Activated naive CD8-positive, alpha-beta T cell treated with anti-CD3 and anti-CD28 coated beads, Interleukin-2, amount 10 ng/mL, durations not matched to agents 7 days and 5 days (primary cell): ENCODE measurements around the gene IFT25. TPM values are rescaled to one million over a fixed set of nuclear protein-coding genes. Genes with fewer than 3 reads are reported as not detected.
"Not testable (repeated sequence)": the region's sequence is repeated elsewhere in the genome, so short reads cannot be mapped to it uniquely, and the experiment has no call there.

Experiments
- ATAC-seq: fragments of 150-1000 bp; cut with Tn5 transposase; one replicate; pipeline ENCODE4 v1.10.0; 2021; ENCODE audit warnings: low read depth, moderate library complexity
- POLR2A ChIA-PET: fragments of 350-600 bp; sonication (Branson Sonifier 250); formaldehyde crosslinking; loops from one replicate; lab custom pipeline; 2021; ENCODE audit warnings: antibody characterized with exemption; lab: Charles Lee
- DNase-seq: peaks from one replicate; pipeline ENCODE4 v3.0.0; 2021
- H3K27ac Mint-ChIP-seq: one replicate; pipeline ENCODE4 v1.8.0; 2022; ENCODE audit warnings: mild to moderate bottlenecking, mixed read lengths
- H3K27me3 Mint-ChIP-seq: one replicate; pipeline ENCODE4 v1.8.0; 2022; ENCODE audit warnings: mild to moderate bottlenecking, moderate library complexity, mixed read lengths
- H3K36me3 Mint-ChIP-seq: one replicate; pipeline ENCODE4 v1.8.0; 2021; ENCODE audit warnings: mild to moderate bottlenecking, mixed read lengths
- H3K4me1 Mint-ChIP-seq: one replicate; pipeline ENCODE4 v1.8.0; 2021; ENCODE audit warnings: mixed read lengths
- H3K4me3 Mint-ChIP-seq: one replicate; pipeline ENCODE4 v1.8.0; 2022; ENCODE audit warnings: mild to moderate bottlenecking, moderate library complexity, mixed read lengths
- H3K9me3 Mint-ChIP-seq: one replicate; pipeline ENCODE4 v1.8.0; 2021; ENCODE audit warnings: mixed read lengths
- total RNA-seq, 2 experiments: library from RNA; stranded (reverse); gene quantifications; one replicate each; pipeline ENCODE4 v1.2.3, GENCODE V29; 2021

Gene IFT25
- total RNA-seq, 2 experiments from 2014 or later = 76.7 to 81.6 TPM

DNA sequence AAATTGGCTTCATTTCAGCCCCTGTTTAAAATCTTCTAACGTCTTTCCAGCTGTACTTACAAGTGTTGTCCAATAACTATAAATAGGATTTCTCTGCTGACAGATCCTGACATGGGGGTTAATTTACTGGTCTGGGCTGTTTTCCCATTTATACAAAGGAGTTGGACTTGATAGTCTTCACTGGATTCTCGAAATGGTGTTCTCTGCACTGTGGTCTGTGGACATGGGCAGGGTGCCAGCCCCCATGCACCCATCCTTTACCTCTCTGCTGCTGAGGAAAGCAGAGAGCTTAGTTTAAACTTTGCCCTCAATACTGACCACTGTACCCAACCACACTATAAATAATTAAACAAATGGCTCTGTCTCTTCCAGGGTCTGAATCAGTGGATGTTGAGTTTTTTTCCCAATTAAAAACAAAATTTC lies 46.3 kb downstream of the IFT25 start:
- H3K36me3 Mint-ChIP-seq = peaks cover 2% of the 10 kb centered on the region
- DNase-seq = no peak
- no peak overlapping the region for H3K27ac Mint-ChIP-seq
- H3K4me3 Mint-ChIP-seq = no peak overlapping the region
- H3K9me3 Mint-ChIP-seq = no peaks in the 10 kb centered on the region
- peaks cover 10% of the 10 kb centered on the region for H3K4me1 Mint-ChIP-seq
- POLR2A ChIA-PET = no interaction called here
- H3K27me3 Mint-ChIP-seq = no peaks in the 10 kb centered on the region
- ATAC-seq = no peak

DNA sequence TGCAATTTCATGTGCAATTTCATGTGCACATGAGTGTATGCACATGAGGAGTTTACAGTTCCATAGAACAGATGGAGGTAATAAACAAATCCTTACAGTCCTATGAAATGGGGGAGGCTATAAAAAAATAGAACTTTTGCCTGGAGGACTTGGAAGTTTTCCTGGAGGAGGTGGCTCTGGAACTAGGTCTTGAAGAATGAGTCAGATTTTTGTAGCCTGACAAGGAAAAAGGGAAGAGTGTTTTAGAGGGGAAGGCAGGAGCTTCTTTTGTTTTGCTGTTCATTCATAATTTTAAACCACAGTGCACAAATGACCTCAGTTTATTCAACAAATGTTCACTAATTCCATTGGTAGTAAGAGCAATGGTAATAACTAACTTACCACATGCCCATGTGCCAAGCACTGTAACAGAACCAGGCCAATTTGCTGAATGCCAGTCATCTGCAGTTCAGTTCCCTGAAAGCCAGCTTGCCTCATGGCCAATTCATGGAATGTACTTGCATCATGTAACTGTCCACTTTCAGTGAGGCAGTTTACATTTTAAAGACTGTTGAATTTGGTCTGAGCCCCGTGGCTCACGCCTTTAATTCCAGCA lies 48.8 kb downstream of the IFT25 start:
- peaks cover 10% of the 10 kb centered on the region for H3K4me1 Mint-ChIP-seq

DNA sequence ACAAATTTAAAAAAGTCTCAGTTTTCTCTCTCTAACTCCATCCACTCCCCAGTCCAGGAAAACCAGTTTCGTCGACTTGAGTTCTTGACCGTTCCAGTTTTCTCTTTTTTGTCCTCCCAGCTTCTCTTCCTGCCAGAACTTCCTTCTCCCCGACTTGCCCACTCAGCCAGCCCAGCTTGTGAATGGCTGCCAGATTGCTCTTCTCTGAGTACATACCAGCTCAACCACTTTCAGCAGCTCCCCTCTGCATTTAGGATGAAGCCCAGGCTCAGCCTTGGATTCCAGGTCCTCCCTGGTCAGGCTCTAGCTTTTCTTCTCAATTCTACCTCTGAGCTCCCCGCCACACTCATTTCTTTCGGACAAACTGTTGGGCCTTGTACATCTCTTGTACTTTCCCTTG lies 50.1 kb downstream of the IFT25 start:
- no peak for ATAC-seq
- no peak overlapping the region for H3K27ac Mint-ChIP-seq
- POLR2A ChIA-PET = no interaction called here
- no peak for DNase-seq
- H3K9me3 Mint-ChIP-seq = no peaks in the 10 kb centered on the region
- peaks cover 4% of the 10 kb centered on the region for H3K4me1 Mint-ChIP-seq
- no peaks in the 10 kb centered on the region for H3K36me3 Mint-ChIP-seq
- H3K27me3 Mint-ChIP-seq = no peaks in the 10 kb centered on the region
- no peak overlapping the region for H3K4me3 Mint-ChIP-seq

More for the DNA sequence above, 48.8 kb downstream of the IFT25 start:
- no peak overlapping the region for H3K27ac Mint-ChIP-seq
- DNase-seq = no peak
- no peaks in the 10 kb centered on the region for H3K9me3 Mint-ChIP-seq
- H3K27me3 Mint-ChIP-seq = no peaks in the 10 kb centered on the region
- peaks cover 2% of the 10 kb centered on the region for H3K36me3 Mint-ChIP-seq
- ATAC-seq = no peak
- POLR2A ChIA-PET = interaction anchor here (1.1 kb wide), 1 partner anchor 49 kb away, joined by 4 read pairs; the partner anchor contains the start of gene IFT25
- H3K4me3 Mint-ChIP-seq = no peak overlapping the region

DNA sequence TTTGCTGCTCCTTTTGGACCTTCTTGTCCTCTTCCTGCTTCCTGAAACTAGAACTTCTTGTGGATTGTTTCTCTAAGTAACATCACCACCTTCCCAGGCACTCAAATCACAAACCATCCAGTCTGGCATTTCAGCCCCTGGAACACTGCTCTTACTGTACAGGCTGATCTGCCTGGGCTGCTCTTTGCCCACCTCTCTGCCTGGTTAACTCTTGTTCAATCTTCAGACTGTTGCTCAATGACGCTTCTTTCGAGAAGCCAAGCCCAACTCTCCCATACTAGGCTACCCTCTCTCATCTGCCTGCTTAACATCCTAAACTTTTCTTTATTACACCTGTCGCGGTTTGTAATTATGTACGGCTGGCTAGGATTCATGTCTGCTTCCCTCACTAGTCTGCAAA lies 50.9 kb downstream of the IFT25 start:
- no peak overlapping the region for H3K27ac Mint-ChIP-seq
- no peak for DNase-seq
- POLR2A ChIA-PET = no interaction called here

DNA sequence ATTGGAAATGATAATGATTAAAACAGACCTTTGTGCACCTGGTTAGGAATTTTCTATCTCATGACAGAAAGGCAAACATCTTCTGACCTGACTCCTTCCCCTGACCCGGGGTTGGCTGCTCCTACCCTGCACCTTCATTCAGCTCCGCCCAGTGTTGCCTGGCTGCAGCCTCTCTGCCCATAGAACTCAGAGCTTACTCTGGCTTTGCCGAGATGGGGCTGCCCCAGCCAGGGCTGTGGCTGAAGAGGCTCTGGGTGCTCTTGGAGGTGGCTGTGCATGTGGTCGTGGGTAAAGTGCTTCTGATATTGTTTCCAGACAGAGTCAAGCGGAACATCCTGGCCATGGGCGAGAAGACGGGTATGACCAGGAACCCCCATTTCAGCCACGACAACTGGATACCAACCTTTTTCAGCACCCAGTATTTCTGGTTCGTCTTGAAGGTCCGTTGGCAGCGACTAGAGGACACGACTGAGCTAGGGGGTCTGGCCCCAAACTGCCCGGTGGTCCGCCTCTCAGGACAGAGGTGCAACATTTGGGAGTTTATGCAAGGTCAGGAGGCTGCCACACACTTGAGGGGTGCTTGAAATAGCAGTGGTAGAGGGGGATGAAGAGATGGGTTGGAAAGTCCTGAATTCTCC lies 51.4 kb downstream of the IFT25 start, which contains the start of gene DIO1:
Gene DIO1 (plus strand): TSS at position 189 of the 638 bp plus-strand sequence. CDS start 24 bp downstream, at position 213.
- H3K4me1 Mint-ChIP-seq = peaks cover 11% of the 10 kb centered on the region
- H3K36me3 Mint-ChIP-seq = no peaks in the 10 kb centered on the region
- no peak within 1 kb of the TSS for H3K4me3 Mint-ChIP-seq
- DNase-seq (no peak), ATAC-seq (no peak)
- H3K27me3 Mint-ChIP-seq = no peaks in the 10 kb centered on the region
- no peaks in the 10 kb centered on the region for H3K9me3 Mint-ChIP-seq
- H3K27ac Mint-ChIP-seq = no peak within 1 kb of the TSS
- POLR2A ChIA-PET = no interaction called here

More for the DNA sequence above, 50.9 kb downstream of the IFT25 start:
- Mint-ChIP-seq H3K9me3 (no peaks in the 10 kb centered on the region), H3K36me3 (no peaks in the 10 kb centered on the region), H3K4me3 (no peak overlapping the region), H3K27me3 (no peaks in the 10 kb centered on the region), H3K4me1 (peaks cover 11% of the 10 kb centered on the region)
- no peak for ATAC-seq

DNA sequence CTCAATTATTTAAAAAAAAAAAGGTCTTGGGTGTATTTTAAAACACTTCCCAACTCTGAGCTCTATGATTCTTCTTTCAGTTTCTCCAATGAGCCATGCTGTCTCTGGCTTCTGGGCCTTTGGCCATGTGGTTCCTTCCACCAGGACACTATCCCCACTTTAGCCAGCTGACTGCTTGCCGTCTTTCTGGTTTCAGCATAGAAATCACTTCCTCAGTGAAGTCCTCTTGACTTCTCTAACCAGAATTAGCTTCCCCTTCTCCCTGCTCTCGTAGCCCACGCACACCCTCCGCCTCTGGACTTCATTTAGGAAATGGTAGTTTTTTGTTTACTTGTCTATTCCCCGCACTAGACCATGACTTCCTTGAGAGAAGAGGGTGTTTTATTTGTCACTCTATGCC lies 52.6 kb downstream of the IFT25 start:
- ATAC-seq (no peak), DNase-seq (no peak)
- Mint-ChIP-seq H3K27me3 (no peaks in the 10 kb centered on the region), H3K4me3 (no peak overlapping the region), H3K4me1 (peaks cover 11% of the 10 kb centered on the region), H3K27ac (no peak overlapping the region), H3K9me3 (no peaks in the 10 kb centered on the region), H3K36me3 (no peaks in the 10 kb centered on the region)
- POLR2A ChIA-PET = no interaction called here

GRCh38 chr1:53891678-53892077 lies 53.8 kb downstream of the IFT25 start:
- H3K36me3 Mint-ChIP-seq = peaks cover 3% of the 10 kb centered on the region
- no peak for DNase-seq
- H3K27ac Mint-ChIP-seq = no peak overlapping the region
- H3K9me3 Mint-ChIP-seq = no peaks in the 10 kb centered on the region
- POLR2A ChIA-PET = no interaction called here
- H3K4me3 Mint-ChIP-seq = no peak overlapping the region
- no peaks in the 10 kb centered on the region for H3K27me3 Mint-ChIP-seq
- ATAC-seq = no peak
- H3K4me1 Mint-ChIP-seq = peaks cover 13% of the 10 kb centered on the region

DNA sequence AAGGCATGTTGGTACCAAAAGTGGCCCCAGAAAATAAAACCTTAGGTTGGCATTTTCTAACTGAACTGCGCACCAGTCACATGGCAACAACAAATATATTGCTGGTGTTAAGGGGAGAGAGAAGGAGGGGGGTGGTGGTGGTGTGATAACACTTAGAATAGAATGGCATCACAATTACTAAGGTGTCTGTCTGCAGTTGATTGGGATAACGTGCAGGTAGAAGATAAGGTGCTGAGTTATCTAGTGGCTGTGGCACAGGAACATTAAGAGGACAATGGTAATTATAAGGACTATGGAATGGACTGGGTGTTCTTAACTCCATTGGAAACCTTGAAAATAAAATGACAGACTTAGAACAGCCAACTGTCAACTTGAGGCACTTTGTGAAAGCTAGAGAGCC lies 54.5 kb downstream of the IFT25 start:
- DNase-seq (no peak), ATAC-seq (no peak)
- peaks cover 13% of the 10 kb centered on the region for H3K4me1 Mint-ChIP-seq
- H3K9me3 Mint-ChIP-seq = no peaks in the 10 kb centered on the region
- POLR2A ChIA-PET = interaction anchor here (2.9 kb wide), 1 partner anchor 55 kb away, joined by 28 read pairs; the partner anchor contains the start of genes IFT25 and LRRC42
- no peaks in the 10 kb centered on the region for H3K27me3 Mint-ChIP-seq
- H3K27ac Mint-ChIP-seq = no peak overlapping the region
- H3K36me3 Mint-ChIP-seq = peaks cover 3% of the 10 kb centered on the region
- H3K4me3 Mint-ChIP-seq = no peak overlapping the region

DNA sequence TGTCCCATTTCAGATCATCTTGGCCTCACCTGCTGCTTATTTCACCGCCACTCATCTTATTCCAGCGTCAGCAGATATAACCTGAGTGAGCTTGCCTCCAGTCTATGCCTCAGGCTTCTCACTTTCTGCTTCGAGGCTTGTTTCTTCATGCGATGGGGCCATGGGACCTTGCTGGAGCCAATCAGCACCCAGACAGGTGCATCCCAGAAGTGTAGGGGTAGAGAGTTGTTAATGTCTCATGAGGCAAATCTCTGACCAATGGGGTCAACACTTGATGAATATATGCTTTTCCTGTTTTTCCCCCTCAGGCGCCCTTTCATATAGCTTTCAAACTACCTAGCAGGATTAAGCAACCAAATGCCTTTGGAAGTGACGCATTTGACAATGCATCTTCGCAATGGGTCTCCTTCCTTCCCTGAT lies 55.0 kb downstream of the IFT25 start:
- Mint-ChIP-seq H3K9me3 (no peaks in the 10 kb centered on the region), H3K36me3 (peaks cover 3% of the 10 kb centered on the region), H3K27ac (peak overlapping the region; percentile 92), H3K4me3 (peak overlapping the region; percentile 95), H3K4me1 (peaks cover 15% of the 10 kb centered on the region), H3K27me3 (no peaks in the 10 kb centered on the region)
- no peak for DNase-seq
- POLR2A ChIA-PET = interaction anchor here (2.9 kb wide), 1 partner anchor 55 kb away, joined by 28 read pairs; the partner anchor contains the start of genes IFT25 and LRRC42
- ATAC-seq = no peak

DNA sequence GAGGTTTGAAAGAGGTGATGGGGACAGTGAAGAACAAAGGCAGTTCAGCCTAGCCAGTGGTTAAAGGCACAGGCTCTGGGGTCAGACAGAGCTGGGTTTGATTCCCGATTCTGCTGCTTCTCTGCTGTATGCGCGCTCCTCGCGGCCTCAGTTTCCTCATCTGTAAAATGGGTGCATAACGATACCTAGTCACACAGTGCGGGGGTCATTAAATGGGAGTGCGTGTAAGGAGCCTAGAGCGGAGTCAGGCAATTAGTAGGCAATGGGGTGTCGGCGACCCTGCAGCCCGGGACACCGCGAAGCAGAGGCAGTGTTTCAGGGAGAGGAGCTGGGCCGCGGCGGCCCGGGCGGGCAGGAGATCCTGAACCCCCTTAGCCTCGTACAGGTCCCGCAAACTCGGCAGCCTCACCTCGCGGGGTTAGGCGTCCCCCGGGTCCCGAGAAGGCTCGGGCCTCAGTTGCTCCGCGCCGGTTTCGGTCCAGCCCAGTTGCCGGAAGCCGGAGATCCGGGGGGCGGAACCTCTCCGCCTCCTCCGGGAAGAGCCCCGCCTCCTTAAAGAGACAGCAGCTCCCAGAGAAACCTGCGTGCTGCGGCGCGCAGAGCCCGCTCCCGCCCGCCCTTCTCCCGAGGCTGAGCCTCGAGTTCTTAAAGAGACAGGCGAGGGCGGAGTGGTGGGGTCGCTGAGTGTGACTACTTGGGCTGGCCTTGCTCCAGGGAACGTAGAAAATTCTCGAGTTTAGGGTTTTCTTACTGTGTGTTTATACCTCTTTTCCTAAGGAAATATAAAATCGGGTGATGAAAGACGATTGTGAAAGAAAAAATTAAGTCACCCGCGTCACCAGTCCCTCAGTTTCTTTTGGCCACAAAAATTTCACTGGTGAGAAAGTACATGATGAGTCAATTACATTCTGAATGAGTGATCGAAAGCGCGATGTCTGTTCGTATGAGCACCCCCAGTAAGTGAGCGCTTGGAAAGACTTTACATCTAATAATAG lies 55.9 kb downstream of the IFT25 start, which contains the start of gene YIPF1:
Gene YIPF1 (minus strand): TSS at position 494 of the 995 bp plus-strand sequence. CDS start 860 bp downstream, outside the sequence.
- POLR2A ChIA-PET = interaction anchor here (0.6 to 2.9 kb wide), 2 partner anchors 12 to 56 kb away, joined by 3 to 28 read pairs; partner anchors contain the start of genes IFT25 and LRRC42
- peaks cover 3% of the 10 kb centered on the region for H3K36me3 Mint-ChIP-seq
- H3K27ac Mint-ChIP-seq = peak within 1 kb of the TSS; percentile 92
- H3K4me3 Mint-ChIP-seq = peak within 1 kb of the TSS; percentile 95
- ATAC-seq = peak; percentile 98
- no peaks in the 10 kb centered on the region for H3K27me3 Mint-ChIP-seq
- no peaks in the 10 kb centered on the region for H3K9me3 Mint-ChIP-seq
- peak; percentile 86 for DNase-seq
- H3K4me1 Mint-ChIP-seq = peaks cover 15% of the 10 kb centered on the region

DNA sequence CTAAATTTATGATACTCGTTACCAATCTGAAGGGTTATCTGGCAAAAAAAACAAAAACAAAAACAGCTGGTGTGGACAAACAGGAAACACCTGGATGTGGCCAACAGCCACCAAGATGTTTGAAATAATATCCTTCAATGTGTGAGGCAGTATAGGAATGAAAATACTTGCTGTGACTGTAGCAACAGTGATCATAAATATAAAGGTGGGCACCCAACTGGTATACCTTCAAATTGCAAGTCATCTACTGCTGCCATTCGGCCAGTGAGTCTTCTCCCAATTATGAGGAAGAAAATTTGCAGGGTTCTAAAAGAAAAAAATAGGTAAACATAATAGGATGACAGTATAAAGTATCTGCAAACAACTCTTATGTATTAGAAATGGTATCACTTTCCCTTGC lies 56.8 kb downstream of the IFT25 start:
- H3K27me3 Mint-ChIP-seq = no peaks in the 10 kb centered on the region
- peaks cover 3% of the 10 kb centered on the region for H3K36me3 Mint-ChIP-seq
- H3K27ac Mint-ChIP-seq = no peak overlapping the region
- H3K4me1 Mint-ChIP-seq = peaks cover 15% of the 10 kb centered on the region
- no peak for DNase-seq
- POLR2A ChIA-PET = interaction anchor here (2.9 kb wide), 1 partner anchor 57 kb away, joined by 28 read pairs; the partner anchor contains the start of genes IFT25 and LRRC42
- H3K9me3 Mint-ChIP-seq = no peaks in the 10 kb centered on the region
- ATAC-seq = no peak
- peak overlapping the region; percentile 95 for H3K4me3 Mint-ChIP-seq

DNA sequence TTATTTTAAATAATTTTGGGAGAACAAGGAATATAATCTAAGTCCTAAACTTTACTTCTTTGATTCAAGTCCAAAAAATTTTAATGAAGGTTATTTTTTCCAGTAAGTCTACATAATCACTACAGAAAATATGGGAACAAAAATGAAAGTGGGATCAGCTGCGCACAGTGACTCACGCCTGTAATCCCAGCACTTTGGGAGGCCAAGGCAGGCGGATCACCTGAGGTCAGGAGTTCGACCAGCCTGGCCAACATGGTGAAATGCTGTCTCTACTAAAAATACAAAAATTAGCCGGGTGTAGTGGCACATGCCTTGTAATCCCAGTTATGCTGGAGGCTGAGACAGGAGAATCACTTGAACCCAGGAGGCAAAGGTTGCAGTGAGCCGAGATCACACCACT lies 61.9 kb downstream of the IFT25 start:
- H3K4me1 Mint-ChIP-seq, H3K27me3 Mint-ChIP-seq, ATAC-seq, H3K4me3 Mint-ChIP-seq, DNase-seq, H3K9me3 Mint-ChIP-seq, POLR2A ChIA-PET, H3K27ac Mint-ChIP-seq: not testable (repeated sequence)
- H3K36me3 Mint-ChIP-seq = peaks cover 18% of the 10 kb centered on the region

DNA sequence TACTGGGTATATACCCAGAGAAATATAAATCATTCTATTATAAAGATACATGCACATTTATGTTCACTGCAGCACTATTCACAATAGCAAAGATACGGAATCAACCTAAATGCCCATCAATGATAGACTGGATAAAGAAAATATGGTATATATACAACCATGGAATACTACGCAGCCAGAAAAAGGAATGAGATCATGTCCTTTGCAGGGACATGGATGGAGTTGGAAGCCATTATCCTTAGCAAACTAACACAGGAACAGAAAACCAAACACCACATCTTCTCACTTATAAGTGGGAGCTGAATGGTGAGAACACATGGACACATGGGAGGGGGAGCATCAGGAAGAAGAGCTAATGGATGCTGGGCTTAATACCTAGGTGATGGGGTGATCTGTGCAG lies 63.6 kb downstream of the IFT25 start:
- POLR2A ChIA-PET, ATAC-seq, H3K27ac Mint-ChIP-seq, DNase-seq, H3K4me1 Mint-ChIP-seq, H3K4me3 Mint-ChIP-seq, H3K27me3 Mint-ChIP-seq, H3K9me3 Mint-ChIP-seq: not testable (repeated sequence)
- peaks cover 18% of the 10 kb centered on the region for H3K36me3 Mint-ChIP-seq
